Tibial artery (tissue), 4 donors: Measurements from ENCODE around the gene CA10.

Source experiments
- DNase-seq, 2 donors: peaks; one replicate each; pipeline ENCODE4 v3.0.0-alpha.2; 2019
- H3K27ac ChIP-seq, 2 donors: fragments of 200-600 bp; sonication (generic) in 1 of 2; 1 replicate in 1 of 2; 2 replicates in 1 of 2; pipeline ENCODE4 v1.5.1; 2018 to 2019; ENCODE audit warnings: mild to moderate bottlenecking in 1 of 2
- H3K27me3 ChIP-seq, 2 donors: fragments of 200-600 bp; sonication (generic) in 1 of 2; one replicate each; pipeline versions ENCODE4 v1.5.1 to v1.6.0; 2016 to 2019
- H3K36me3 ChIP-seq, 3 donors: fragments of 200-600 bp; sonication (generic) in 2 of 3; one replicate each; pipeline ENCODE4 v1.5.1; 2016 to 2019; ENCODE audit warnings: mild to moderate bottlenecking in 2 of 3
- H3K4me1 ChIP-seq, 4 donors: fragments of 200-600 bp; sonication (generic) in 2 of 4; 1 replicate in 3 of 4; 2 replicates in 1 of 4; pipeline ENCODE4 v1.5.1; 2016 to 2019
- H3K4me3 ChIP-seq, 2 donors: fragments of 200-600 bp; sonication (generic) in 1 of 2; 1 replicate in 1 of 2; 2 replicates in 1 of 2; pipeline ENCODE4 v1.5.1; 2018 to 2019; ENCODE audit warnings: mild to moderate bottlenecking in 2 of 2
- H3K9me3 ChIP-seq, 3 donors: fragments of 200-600 bp; sonication (generic) in 1 of 3; one replicate each; pipeline ENCODE4 v1.5.1; 2016 to 2019
- intact Hi-C: fragments of 100-400 bp; cut with DNase I; formaldehyde crosslinking; loops from one replicate; pipeline ENCODE4 v1.15.0; 2023; ENCODE audit warnings: low total_unique reads
- TF ChIP-seq, protein P1 (sequence below), 2 experiments: fragments of 200-600 bp in 1 of 2; fragments of 450-650 bp in 1 of 2; IDR thresholded peaks; one replicate each; pipeline ENCODE4 v1.5.1; 2017 to 2019; ENCODE audit warnings: antibody characterized with exemption in 2 of 2, mild to moderate bottlenecking in 1 of 2, moderate library complexity in 1 of 2

The CA10 gene

DNA sequence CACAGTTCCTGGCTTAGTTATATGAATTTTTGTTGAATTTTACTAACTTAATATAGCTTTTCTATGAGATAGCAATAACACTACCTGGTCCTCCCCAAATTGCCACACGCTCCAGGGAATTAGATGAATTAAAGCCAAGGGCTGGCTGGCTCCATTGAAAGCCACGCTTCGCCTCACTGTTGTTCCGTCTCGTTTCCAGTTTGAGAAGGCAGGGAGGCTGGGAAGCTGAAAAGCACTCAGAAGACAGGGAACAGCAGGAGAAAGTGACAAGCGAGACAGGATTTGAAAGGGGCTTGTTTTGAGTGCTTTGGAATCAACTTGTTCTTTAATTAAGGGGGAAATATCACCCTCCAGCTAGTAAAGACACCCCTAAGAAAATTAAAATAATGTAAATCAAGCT lies 425.3 kb downstream of the CA10 start:
- DNase-seq = no peak
- Histone ChIP-seq H3K27ac (no peak overlapping the region), H3K4me1 (no peaks in the 10 kb centered on the region), H3K27me3 (no peaks in the 10 kb centered on the region), H3K4me3 (no peak overlapping the region), H3K36me3 (no peaks in the 10 kb centered on the region), H3K9me3 (no peaks in the 10 kb centered on the region)
- intact Hi-C loops = no loop called here
- TF ChIP-seq, protein P1, sequence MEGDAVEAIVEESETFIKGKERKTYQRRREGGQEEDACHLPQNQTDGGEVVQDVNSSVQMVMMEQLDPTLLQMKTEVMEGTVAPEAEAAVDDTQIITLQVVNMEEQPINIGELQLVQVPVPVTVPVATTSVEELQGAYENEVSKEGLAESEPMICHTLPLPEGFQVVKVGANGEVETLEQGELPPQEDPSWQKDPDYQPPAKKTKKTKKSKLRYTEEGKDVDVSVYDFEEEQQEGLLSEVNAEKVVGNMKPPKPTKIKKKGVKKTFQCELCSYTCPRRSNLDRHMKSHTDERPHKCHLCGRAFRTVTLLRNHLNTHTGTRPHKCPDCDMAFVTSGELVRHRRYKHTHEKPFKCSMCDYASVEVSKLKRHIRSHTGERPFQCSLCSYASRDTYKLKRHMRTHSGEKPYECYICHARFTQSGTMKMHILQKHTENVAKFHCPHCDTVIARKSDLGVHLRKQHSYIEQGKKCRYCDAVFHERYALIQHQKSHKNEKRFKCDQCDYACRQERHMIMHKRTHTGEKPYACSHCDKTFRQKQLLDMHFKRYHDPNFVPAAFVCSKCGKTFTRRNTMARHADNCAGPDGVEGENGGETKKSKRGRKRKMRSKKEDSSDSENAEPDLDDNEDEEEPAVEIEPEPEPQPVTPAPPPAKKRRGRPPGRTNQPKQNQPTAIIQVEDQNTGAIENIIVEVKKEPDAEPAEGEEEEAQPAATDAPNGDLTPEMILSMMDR (IDR thresholded peaks at IDR 0.05) = no peak

DNA sequence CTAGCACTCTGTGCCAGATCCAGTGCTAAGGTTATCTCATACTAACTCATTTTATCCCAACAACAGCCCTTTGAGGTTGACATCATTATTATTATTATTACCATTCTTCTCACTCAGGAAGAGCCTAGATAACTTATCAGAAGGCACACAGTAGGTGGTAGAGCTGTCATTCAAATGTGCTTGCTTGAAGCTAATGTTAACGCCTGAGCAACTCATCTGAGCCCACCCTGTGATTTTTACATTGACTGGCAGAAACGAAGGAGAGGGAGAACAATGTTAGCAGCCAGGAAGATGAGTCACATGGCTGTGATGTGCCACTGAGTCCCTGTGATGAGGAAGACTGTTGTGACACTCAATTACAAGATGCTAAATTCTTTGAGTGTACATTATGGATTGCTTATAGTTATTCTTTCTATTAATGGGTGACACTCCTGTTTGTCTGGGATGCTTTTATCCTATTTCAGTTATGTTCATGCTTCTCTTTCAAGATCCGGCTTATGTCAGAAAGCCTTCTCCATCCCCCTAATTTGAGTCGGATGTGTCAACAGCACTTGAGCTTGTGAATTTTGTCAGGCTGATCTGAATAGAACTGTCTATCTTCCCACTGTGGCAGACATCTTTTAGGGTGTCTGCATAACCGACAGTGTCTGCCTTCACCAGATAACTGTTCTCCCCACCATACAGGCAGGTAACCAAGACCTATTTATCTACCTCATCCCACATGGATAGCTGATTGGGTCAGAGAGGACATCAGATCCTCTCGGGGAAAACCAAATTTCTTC lies 426.4 kb downstream of the CA10 start:
- no peak overlapping the region for H3K4me3 ChIP-seq

DNA sequence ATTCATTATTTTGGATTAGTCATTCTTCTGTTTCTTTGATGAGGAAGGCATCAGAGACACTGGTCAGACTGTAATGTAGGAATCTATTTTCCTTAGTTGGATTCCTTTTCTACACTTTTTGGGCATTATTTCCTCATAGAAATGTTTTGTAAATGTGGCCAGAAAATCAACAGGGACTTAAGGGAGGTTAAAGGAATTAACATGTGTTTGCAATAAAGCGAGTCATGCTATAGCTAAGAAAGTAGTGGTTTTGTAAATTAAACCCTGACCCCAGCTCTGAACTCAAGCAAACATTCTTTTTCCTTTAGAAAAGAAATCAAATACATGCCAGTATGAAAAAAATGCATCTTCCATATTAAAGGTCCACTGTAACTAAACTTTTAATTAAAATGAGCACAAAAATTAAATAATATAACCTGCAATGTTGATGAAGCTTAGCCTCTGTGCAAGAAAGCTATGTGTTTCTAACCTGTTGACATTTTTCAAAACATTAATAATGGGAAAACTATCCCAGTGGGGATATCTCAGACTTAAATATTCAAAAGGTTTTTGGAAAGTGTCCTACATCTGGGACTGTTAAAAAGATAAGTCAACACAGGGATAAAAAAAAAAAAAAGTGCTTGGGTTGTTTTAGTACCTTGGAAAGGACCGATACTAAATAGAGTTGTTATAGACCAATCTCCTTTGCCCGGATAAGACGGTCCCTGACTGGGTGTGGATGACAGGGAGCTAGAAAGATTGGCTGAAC lies 428.0 kb downstream of the CA10 start:
- intact Hi-C loops = no loop called here
- H3K27ac ChIP-seq = no peak overlapping the region
- no peak for DNase-seq
- H3K36me3 ChIP-seq = no peaks in the 10 kb centered on the region
- no peak overlapping the region for H3K4me3 ChIP-seq
- H3K4me1 ChIP-seq = no peaks in the 10 kb centered on the region
- TF ChIP-seq, protein P1 (IDR thresholded peaks at IDR 0.05) = no peak
- H3K9me3 ChIP-seq = no peaks in the 10 kb centered on the region
- no peaks in the 10 kb centered on the region for H3K27me3 ChIP-seq

More for the DNA sequence above, 426.4 kb downstream of the CA10 start:
- no peaks in the 10 kb centered on the region for H3K27me3 ChIP-seq
- no peaks in the 10 kb centered on the region for H3K9me3 ChIP-seq
- intact Hi-C loops = no loop called here
- H3K27ac ChIP-seq = no peak overlapping the region
- no peaks in the 10 kb centered on the region for H3K36me3 ChIP-seq
- H3K4me1 ChIP-seq = no peaks in the 10 kb centered on the region
- no peak for DNase-seq
- TF ChIP-seq, protein P1 (IDR thresholded peaks at IDR 0.05) = no peak

DNA sequence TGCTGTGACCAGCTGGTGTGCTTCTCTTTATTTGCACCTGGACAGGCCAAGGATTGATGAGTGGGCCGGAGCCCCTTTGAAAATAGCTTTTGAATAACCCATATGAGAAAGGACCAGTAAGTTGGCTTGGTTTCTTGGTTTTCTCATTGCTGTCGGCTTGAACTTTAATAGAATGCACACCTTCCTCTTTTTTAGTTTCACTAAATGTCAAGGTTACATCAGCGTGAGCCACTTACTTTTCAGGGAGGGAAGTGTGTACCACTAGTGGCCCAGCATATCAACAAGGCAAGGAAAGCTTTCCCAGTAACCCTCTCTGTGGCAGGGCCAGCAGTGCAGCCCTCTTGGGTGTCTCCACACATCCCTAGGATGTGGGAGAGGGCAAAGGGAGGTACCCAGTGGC lies 433.3 kb downstream of the CA10 start:
- intact Hi-C loops = no loop called here

DNA sequence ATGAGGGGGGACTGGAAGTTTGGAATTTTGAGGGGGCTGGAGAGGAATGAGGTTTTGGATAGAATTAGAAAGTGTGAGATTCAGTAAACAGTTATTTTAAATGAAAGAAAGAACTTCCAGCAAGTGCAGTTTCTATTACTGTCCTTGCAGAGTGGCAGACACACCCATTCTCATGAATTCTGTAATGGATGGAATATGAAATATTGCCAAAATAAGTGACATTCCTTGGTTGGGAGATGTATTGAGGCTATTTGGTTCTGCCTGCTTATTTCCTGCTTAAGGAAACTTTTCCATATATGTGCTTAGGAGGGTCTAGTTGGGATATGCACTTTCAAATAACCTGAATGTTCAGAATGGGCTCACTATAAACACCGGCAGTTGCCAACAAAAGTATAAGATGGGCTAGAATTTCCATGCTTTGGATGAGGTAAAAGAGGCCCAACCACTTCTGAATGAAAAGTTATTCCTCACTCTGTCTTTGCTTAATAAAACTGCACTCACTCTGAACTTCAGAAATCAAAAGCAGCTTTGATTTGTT lies 434.4 kb downstream of the CA10 start:
- Histone ChIP-seq H3K9me3 (no peaks in the 10 kb centered on the region), H3K4me3 (no peak overlapping the region), H3K27me3 (no peaks in the 10 kb centered on the region), H3K27ac (no peak overlapping the region), H3K36me3 (no peaks in the 10 kb centered on the region), H3K4me1 (peaks cover 0 to 4% (median 0%) of the 10 kb centered on the region in 4 donors)
- TF ChIP-seq, protein P1 (IDR thresholded peaks at IDR 0.05) = no peak
- intact Hi-C loops = no loop called here
- DNase-seq = no peak

More for the DNA sequence above, 433.3 kb downstream of the CA10 start:
- Histone ChIP-seq H3K9me3 (no peaks in the 10 kb centered on the region), H3K36me3 (no peaks in the 10 kb centered on the region), H3K4me3 (no peak overlapping the region), H3K4me1 (peaks cover 0 to 4% (median 0%) of the 10 kb centered on the region in 4 donors), H3K27me3 (no peaks in the 10 kb centered on the region), H3K27ac (no peak overlapping the region)
- DNase-seq = no peak
- TF ChIP-seq, protein P1 (IDR thresholded peaks at IDR 0.05) = no peak
